SK-N-SH treated with all-trans-retinoic acid at 6 μM for 48 hours (cell line): ENCODE measurements around the gene MFAP4.

Source experiments
- BACH2 ChIP-seq: fragments of 250-450 bp; sonication (Bioruptor Pico); IDR thresholded peaks from 2 replicates; pipeline ENCODE4 v1.9.0; 2021; ENCODE audit warnings: mild to moderate bottlenecking, borderline replicate concordance
- GLIS3 ChIP-seq: fragments of 250-450 bp; sonication (Bioruptor Pico); IDR thresholded peaks from 2 replicates; pipeline ENCODE4 v1.5.0; 2020; ENCODE audit warnings: mild to moderate bottlenecking, moderate library complexity
- ISL1 ChIP-seq: fragments of 250-450 bp; sonication (Bioruptor Pico); IDR thresholded peaks from 2 replicates; pipeline ENCODE4 v2.1.2; 2022; ENCODE audit warnings: mild to moderate bottlenecking, moderate library complexity
- OSR1 ChIP-seq: fragments of 250-450 bp; sonication (Bioruptor Pico); IDR thresholded peaks from 2 replicates; pipeline ENCODE4 v1.8.0; 2022; ENCODE audit warnings: moderate library complexity, mild to moderate bottlenecking, inconsistent platforms
- RARB ChIP-seq: fragments of 250-450 bp; sonication (Bioruptor Pico); IDR thresholded peaks from 2 replicates; pipeline ENCODE4 v1.8.0; 2021; ENCODE audit warnings: mild to moderate bottlenecking, moderate library complexity
- ZFP3 ChIP-seq: fragments of 250-450 bp; sonication (Bioruptor Pico); IDR thresholded peaks from 2 replicates; pipeline ENCODE4 v1.5.0; 2020; ENCODE audit warnings: mild to moderate bottlenecking, moderate library complexity
- TF ChIP-seq, protein P1 (sequence below): fragments of 250-450 bp; sonication (Bioruptor Pico); IDR thresholded peaks from 2 replicates; pipeline ENCODE4 v1.8.0; 2020; ENCODE audit warnings: mild to moderate bottlenecking, moderate library complexity, borderline replicate concordance

DNA sequence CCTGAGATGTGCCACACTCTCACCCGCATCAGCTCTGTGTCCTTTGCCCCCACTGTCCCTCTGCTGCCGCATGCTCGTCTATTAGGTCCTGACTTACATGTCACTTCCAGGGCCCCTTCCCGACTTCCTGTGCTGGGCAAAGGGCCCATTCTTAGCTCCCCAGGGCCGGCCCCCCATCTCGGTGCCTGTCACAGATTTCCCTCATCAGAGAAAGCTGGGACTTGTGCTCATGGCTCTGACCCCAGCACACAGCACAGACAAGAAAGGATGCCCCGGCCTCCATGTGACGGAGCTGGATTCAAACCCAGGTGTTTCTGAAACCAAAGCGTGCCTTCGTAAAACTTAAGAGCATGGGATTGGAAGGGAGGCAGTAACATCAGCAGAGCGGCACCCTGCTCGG lies 14.6 kb downstream of the MFAP4 start:
- TF ChIP-seq ISL1 (CRISPR knock-in tag) (no peak), RARB (CRISPR knock-in tag) (no peak), ZFP3 (CRISPR knock-in tag) (no peak), BACH2 (CRISPR knock-in tag) (no peak), GLIS3 (CRISPR knock-in tag) (no peak), OSR1 (CRISPR knock-in tag) (no peak)
- TF ChIP-seq, protein P1, sequence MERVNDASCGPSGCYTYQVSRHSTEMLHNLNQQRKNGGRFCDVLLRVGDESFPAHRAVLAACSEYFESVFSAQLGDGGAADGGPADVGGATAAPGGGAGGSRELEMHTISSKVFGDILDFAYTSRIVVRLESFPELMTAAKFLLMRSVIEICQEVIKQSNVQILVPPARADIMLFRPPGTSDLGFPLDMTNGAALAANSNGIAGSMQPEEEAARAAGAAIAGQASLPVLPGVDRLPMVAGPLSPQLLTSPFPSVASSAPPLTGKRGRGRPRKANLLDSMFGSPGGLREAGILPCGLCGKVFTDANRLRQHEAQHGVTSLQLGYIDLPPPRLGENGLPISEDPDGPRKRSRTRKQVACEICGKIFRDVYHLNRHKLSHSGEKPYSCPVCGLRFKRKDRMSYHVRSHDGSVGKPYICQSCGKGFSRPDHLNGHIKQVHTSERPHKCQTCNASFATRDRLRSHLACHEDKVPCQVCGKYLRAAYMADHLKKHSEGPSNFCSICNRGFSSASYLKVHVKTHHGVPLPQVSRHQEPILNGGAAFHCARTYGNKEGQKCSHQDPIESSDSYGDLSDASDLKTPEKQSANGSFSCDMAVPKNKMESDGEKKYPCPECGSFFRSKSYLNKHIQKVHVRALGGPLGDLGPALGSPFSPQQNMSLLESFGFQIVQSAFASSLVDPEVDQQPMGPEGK (CRISPR knock-in tag), result no peak
